ENCODE results near the gene NCEH1. TPM values are rescaled to one million over a fixed set of nuclear protein-coding genes. Genes with fewer than 3 reads are reported as not detected.

The NCEH1 gene
- total and polyA plus RNA-seq, 2 of the 13 experiments (the other 11 are each of a cell fraction or from before 2014, with no cell fraction given), result 12.9 to 21.4 TPM

DNA sequence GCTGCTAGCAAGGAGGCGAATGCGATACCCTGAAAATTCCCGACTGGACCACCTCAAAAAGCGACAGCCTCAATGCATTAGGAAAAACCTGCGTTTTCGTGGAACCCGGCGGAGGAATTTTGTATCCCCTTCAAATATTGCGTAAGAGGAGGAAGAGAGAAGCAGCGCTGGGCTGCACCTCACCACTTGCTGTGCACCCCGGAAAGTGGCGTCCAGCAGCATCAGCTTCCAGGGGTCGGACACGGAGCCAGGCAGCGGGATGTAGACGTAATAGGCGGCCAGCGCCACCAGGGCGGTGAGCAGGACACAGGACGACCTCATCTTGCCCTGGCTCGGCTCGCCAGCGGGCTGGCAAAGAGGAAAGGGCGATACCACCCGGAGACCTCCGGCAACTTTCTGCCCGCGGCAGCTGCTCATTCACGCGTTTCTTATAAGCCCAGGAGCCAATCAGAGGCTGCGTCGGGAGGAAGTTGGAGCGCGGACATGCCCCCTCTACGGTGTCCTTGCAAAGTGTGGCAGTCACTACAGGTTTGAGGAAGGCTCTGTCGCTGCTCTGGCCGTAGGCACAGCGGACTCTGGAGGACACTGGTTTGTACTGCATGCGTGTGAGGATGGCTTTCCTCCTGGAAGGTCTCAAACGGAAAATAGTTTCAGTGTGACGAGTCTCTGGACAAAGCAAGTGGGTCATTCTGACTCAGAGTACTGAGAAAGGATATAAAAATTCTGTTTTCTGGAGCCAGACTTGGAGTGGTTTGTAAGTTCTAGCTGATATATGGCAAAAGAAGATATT lies at the start of gene NCEH1 (continued):
- peak; percentile 59; the same call in 1 of the 2 replicates for TF ChIP-seq CREM (IDR thresholded peaks at IDR 0.05)
- no peak for TF ChIP-seq CREM (CRISPR knock-in tag; IDR thresholded peaks at IDR 0.05)
- TF ChIP-seq ETV6 (CRISPR knock-in tag; conservative IDR thresholded peaks at IDR 0.05), result 0 out of 2 replicates have a peak, but pooled peaks have one; percentile 69
- TF ChIP-seq NKX3-1 (CRISPR knock-in tag; IDR thresholded peaks at IDR 0.05), result no peak
- 0 out of 2 replicates have a peak, but pooled peaks have one; percentile 73 for TF ChIP-seq ZNF501 (CRISPR knock-in tag; IDR thresholded peaks at IDR 0.05)
- peak; percentile 91; the same call in 1 of the 2 replicates for TF ChIP-seq KDM5B (CRISPR knock-in tag; IDR thresholded peaks at IDR 0.05; ENCODE audit: borderline replicate concordance)
- peak; percentile 46; the same call in 1 of the 2 replicates for TF ChIP-seq RXRB (CRISPR knock-in tag; IDR thresholded peaks at IDR 0.05; ENCODE audit: borderline replicate concordance)
- TF ChIP-seq, protein P1, sequence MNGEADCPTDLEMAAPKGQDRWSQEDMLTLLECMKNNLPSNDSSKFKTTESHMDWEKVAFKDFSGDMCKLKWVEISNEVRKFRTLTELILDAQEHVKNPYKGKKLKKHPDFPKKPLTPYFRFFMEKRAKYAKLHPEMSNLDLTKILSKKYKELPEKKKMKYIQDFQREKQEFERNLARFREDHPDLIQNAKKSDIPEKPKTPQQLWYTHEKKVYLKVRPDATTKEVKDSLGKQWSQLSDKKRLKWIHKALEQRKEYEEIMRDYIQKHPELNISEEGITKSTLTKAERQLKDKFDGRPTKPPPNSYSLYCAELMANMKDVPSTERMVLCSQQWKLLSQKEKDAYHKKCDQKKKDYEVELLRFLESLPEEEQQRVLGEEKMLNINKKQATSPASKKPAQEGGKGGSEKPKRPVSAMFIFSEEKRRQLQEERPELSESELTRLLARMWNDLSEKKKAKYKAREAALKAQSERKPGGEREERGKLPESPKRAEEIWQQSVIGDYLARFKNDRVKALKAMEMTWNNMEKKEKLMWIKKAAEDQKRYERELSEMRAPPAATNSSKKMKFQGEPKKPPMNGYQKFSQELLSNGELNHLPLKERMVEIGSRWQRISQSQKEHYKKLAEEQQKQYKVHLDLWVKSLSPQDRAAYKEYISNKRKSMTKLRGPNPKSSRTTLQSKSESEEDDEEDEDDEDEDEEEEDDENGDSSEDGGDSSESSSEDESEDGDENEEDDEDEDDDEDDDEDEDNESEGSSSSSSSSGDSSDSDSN (CRISPR knock-in tag; IDR thresholded peaks at IDR 0.05), result peak; percentile 86
- peak; percentile 58; the same call in 1 of the 2 replicates for TF ChIP-seq HOXA5 (CRISPR knock-in tag; IDR thresholded peaks at IDR 0.05)
- no peak for TF ChIP-seq ZKSCAN1 (IDR thresholded peaks at IDR 0.05; ENCODE audit: low read length)
- peak; percentile 41 for TF ChIP-seq ISL2 (CRISPR knock-in tag; IDR thresholded peaks at IDR 0.05)
- TF ChIP-seq ZMYM2 (CRISPR knock-in tag; IDR thresholded peaks at IDR 0.05), result 0 out of 2 replicates have a peak, but pooled peaks have one; percentile 55
- TF ChIP-seq, protein P2, sequence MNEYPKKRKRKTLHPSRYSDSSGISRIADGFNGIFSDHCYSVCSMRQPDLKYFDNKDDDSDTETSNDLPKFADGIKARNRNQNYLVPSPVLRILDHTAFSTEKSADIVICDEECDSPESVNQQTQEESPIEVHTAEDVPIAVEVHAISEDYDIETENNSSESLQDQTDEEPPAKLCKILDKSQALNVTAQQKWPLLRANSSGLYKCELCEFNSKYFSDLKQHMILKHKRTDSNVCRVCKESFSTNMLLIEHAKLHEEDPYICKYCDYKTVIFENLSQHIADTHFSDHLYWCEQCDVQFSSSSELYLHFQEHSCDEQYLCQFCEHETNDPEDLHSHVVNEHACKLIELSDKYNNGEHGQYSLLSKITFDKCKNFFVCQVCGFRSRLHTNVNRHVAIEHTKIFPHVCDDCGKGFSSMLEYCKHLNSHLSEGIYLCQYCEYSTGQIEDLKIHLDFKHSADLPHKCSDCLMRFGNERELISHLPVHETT (CRISPR knock-in tag; conservative IDR thresholded peaks at IDR 0.05), result no peak
- TF ChIP-seq ZFP36 (IDR thresholded peaks at IDR 0.05; ENCODE audit: borderline replicate concordance, low read depth, low read length, partially characterized antibody), result no peak
- TF ChIP-seq, protein P3, sequence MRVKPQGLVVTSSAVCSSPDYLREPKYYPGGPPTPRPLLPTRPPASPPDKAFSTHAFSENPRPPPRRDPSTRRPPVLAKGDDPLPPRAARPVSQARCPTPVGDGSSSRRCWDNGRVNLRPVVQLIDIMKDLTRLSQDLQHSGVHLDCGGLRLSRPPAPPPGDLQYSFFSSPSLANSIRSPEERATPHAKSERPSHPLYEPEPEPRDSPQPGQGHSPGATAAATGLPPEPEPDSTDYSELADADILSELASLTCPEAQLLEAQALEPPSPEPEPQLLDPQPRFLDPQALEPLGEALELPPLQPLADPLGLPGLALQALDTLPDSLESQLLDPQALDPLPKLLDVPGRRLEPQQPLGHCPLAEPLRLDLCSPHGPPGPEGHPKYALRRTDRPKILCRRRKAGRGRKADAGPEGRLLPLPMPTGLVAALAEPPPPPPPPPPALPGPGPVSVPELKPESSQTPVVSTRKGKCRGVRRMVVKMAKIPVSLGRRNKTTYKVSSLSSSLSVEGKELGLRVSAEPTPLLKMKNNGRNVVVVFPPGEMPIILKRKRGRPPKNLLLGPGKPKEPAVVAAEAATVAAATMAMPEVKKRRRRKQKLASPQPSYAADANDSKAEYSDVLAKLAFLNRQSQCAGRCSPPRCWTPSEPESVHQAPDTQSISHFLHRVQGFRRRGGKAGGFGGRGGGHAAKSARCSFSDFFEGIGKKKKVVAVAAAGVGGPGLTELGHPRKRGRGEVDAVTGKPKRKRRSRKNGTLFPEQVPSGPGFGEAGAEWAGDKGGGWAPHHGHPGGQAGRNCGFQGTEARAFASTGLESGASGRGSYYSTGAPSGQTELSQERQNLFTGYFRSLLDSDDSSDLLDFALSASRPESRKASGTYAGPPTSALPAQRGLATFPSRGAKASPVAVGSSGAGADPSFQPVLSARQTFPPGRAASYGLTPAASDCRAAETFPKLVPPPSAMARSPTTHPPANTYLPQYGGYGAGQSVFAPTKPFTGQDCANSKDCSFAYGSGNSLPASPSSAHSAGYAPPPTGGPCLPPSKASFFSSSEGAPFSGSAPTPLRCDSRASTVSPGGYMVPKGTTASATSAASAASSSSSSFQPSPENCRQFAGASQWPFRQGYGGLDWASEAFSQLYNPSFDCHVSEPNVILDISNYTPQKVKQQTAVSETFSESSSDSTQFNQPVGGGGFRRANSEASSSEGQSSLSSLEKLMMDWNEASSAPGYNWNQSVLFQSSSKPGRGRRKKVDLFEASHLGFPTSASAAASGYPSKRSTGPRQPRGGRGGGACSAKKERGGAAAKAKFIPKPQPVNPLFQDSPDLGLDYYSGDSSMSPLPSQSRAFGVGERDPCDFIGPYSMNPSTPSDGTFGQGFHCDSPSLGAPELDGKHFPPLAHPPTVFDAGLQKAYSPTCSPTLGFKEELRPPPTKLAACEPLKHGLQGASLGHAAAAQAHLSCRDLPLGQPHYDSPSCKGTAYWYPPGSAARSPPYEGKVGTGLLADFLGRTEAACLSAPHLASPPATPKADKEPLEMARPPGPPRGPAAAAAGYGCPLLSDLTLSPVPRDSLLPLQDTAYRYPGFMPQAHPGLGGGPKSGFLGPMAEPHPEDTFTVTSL (CRISPR knock-in tag; IDR thresholded peaks at IDR 0.05; ENCODE audit: borderline replicate concordance), result peak; percentile 60; the same call in 1 of the 2 replicates
- TF ChIP-seq, protein P4, sequence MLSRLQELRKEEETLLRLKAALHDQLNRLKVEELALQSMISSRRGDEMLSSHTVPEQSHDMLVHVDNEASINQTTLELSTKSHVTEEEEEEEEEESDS (CRISPR knock-in tag; IDR thresholded peaks at IDR 0.05; ENCODE audit: borderline replicate concordance), result 0 out of 2 replicates have a peak, but pooled peaks have one; percentile 56
- TF ChIP-seq, protein P5, sequence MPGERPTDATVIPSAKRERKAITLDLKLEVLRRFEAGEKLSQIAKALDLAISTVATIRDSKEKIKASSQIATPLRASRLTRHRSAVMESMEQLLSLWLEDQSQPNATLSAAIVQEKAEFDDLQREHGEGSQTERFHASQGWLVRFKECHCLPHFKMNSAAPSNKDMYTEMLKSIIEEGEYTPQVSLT (CRISPR knock-in tag; IDR thresholded peaks at IDR 0.05; ENCODE audit: borderline replicate concordance, low read depth), result no peak
- 0 out of 2 replicates have a peak, but pooled peaks have one; percentile 6 for TF ChIP-seq ONECUT2 (CRISPR knock-in tag; IDR thresholded peaks at IDR 0.05)
- TF ChIP-seq FOXC1 (CRISPR knock-in tag; IDR thresholded peaks at IDR 0.05; ENCODE audit: borderline replicate concordance), result peak; percentile 78; the same call in 1 of the 2 replicates
